GM19455 (cell line): ENCODE results near the gene C3orf62.

ENCODE experiments used
- ATAC-seq: cut with Tn5 transposase; IDR thresholded peaks from one replicate; pipeline ENCODE4 v1.9.1; 2021; ENCODE audit not compliant: unreplicated experiment

C3orf62 gene

GRCh38 chr3:49276475-49277382 lies at the start of gene C3orf62:
TSS of gene C3orf62 (minus strand) at chr3:49277232. CDS start at chr3:49276872, 360 bp downstream.
- peak; percentile 64 for ATAC-seq

DNA sequence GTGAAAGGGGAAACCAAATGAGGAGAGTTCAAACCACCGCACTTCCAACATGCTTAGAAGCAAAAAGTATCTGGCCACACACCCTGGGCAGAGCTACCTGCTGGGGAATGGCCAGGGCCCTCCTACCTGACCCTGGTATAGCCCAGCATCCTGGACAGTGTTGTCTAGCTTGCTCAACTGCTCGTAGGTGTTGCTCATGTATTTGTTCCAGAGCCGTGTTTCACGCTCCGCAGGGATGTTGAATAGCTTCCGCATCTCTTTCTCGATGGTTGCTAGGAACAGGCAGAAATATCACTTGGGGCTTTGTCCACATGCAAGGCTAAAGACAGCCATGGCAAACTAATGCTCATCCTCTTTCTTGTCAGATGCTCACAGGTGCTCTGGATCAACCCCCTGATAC lies 47.7 kb upstream of the C3orf62 start:
- ATAC-seq: no peak

DNA sequence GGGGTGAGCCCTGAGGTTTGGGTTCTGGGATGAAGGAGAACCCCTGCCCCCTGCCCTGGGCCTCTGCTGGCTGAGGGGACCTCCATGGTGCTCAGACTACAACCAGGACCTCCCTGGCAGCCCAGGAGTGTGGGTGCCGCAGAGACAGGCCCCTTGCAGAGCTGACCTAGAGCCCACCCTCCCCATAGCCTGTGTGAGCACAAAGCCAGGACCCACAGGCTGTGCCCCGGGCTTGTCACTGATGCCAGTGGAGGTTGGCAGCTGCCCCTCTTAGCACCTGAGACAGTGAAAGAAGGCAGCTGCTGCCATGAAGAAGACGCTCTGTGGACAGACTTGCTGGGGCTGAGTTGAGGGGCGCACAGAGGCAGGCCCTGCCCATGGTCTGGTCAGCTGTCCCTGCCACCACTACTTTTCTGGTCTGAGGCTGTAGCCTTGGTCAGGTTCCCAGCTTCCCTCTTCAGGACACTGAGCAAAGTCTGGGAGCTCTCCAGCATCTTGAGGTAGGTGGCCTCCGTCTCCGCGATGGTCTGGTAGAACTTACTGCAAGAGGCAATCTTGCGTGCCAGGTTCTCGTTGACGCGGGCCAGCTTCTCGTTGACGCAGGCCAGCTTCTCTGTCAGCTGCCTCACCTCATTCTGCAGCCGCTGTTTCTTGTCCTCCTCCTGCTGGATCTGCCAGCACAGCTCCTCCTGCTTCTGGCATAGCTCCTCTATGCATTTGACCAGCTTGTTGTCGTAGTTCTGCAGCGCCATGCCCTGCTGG lies 39.8 kb upstream of the C3orf62 start:
- no peak for ATAC-seq

DNA sequence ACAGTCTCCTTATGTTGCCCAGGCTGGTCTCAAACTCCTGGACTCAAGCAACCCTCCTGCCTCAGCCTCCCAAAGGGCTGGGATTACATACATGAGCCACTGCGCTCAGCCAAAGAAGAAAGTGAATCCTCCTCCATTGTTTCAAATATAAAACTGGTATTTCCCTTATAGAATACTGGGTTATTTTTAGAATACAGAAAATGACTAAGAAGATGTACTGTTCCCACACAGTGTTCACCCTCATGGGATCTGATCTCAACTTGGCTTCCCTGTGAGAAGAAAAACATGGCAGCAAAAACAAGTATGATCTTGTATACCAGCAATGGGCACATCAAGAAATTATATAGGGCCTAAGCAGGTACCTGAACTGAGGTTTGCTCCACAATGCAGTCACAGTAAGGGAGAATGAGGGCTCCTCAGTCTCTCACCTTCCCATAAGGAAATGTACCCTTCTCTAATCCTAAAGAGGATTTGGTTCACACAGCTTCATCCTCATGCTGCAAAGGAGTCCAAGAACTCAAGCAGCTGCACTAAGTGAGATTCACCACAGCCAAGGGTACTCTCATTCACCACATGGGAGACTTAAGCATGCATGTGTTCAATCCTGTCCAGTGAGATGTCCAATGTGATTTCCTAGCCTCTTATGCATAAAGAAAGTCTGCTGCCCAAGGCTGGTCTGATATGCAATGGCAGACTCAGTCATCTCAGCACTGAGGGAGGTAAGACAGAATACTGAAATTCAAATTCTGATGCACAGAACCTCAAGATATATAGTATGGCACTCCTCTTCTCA lies 37.1 kb upstream of the C3orf62 start:
- no peak for ATAC-seq

GRCh38 chr3:49311283-49311682 lies 34.3 kb upstream of the C3orf62 start:
- ATAC-seq: no peak

- no peak for ATAC-seq
Measured at GRCh38 chr3:49310677-49311076, 33.6 kb upstream of the C3orf62 start.

GRCh38 chr3:49305608-49306007 lies 28.6 kb upstream of the C3orf62 start:
- no peak for ATAC-seq

DNA sequence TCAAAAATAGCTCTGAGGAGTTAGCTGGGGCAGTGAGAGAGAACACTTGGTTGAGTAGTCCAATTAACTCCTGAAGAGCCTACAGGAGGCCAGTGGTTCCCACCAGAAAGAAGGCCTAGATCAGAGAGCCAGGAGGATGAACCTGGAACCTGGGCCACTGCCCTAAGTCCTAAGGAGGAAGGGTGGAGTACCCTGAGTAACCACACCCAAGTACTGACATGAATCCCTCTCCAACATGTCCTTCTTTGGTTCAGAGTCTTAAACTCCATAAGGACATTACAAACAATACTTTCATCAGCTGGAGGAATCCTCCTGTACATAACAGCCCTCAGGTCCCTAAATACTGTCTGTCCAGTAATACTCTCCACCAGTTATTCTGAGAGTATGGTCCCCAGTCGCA lies 25.6 kb upstream of the C3orf62 start:
- no peak for ATAC-seq

DNA sequence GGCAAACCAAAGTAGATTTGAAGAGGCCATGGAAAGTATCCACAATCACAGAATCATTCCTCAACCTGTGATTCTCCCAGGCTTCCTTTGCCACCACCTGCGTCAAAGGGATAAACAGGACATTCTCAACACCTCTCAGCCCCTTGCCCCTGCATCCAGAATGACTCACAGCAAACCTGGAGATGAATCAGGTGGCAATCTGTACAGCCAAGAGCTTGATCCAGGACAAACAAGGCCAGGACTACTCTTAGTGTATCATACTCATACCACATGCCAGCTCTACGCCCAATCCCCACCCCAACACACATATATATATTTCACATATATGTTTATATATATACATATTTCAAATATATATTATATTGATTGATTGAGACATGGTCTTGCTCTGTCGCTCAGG lies 23.6 kb upstream of the C3orf62 start:
- no peak for ATAC-seq

DNA sequence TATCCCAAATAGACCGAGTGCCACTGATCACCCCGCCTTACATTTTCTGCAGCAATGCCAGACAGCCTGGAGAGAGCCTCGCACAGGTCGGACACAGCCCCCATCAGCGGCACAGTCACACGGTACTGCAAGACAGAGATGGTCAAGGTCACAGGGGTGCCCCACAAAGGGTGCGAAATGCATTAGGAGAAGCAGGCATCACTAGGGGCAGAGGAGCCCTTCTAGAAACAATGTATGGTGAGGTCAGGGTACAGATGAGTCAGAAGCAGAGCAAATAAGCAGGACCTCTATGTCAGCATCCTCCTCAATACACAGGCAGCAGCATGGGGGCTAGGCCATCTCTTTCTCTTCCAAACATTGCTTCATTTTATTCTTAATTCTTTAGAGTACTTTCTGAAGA lies 21.5 kb upstream of the C3orf62 start:
- ATAC-seq: no peak

GRCh38 chr3:49296781-49297411 lies 19.9 kb upstream of the C3orf62 start:
- ATAC-seq: no peak

GRCh38 chr3:49295489-49296058 lies 18.5 kb upstream of the C3orf62 start:
- ATAC-seq: no peak

- ATAC-seq: no peak
Measured at GRCh38 chr3:49294343-49294742, 17.3 kb upstream of the C3orf62 start.

- ATAC-seq: no peak
Measured at GRCh38 chr3:49283997-49284396, 7.0 kb upstream of the C3orf62 start.

DNA sequence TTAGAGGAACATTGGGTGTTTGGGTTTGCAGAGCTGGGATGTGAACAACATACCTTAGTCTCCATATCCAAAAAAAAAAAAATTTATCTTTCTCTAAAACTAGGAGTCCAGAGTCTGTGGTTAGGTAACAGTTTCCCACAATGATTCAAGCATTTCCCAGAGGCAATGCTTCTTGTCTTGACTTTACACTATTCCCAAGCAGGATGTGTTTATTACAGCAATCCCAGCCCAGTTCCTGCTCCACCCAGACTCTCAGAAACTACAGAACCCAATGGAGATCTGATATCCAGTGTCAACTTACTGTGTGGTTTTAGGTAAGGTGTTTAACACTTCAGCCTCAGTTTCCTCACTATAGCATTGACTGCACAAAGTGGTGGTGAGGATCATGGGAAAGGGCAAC lies 2.3 kb upstream of the C3orf62 start:
- ATAC-seq: no peak

DNA sequence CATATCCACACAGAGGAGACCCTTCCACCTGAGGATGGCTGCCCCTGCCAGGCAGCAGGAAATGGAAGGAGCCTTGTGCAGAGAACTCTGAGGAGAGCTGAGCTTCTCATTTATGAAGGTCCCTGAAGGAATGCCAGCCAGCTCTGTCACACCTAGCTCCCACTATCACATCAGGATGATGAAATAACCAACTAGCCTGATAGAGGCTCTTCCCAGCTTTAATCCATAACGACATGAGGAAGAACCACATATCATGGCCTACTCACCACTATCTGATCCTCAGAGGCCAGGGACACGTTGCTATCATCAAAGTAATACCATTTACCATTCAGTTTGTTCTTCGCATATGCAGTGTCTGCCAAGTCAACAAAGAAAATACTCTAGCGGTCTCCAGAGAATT lies 1.5 kb upstream of the C3orf62 start:
- no peak for ATAC-seq

DNA sequence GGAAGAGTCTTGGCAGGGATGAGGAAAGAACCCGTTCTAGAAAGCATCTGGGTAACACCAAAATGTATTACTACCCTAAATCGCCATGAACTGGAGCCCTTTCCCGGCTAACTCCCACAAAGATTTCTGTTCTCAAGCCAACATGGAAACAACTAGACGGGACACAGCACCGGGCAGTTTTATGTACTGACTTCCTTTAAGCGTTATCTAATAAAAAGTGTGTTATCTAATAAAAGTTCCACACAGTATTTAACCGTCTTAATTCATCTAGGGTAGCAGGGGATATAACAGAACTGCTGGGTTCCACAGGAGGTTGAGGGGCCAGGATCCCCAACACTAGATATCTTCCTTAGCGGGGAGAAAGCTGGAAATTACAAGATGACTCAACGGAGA lies 347 bp upstream of the C3orf62 start:
- peak; percentile 11 for ATAC-seq

GRCh38 chr3:49273825-49274532 lies 3.1 kb downstream of the C3orf62 start:
- no peak for ATAC-seq

- ATAC-seq: no peak
Measured at GRCh38 chr3:49271047-49271446, 6.0 kb downstream of the C3orf62 start.

- no peak for ATAC-seq
Measured at GRCh38 chr3:49270156-49270500, 6.9 kb downstream of the C3orf62 start.
